SIG-M5 treated with dmso at 0.1 percent for 504 hours (cell line): ENCODE results near the gene RIT2.
"Not testable (repeated sequence)": the region's sequence is repeated elsewhere in the genome, so short reads cannot be mapped to it uniquely, and the experiment has no call there.

Source experiments
- DNase-seq: peaks from one replicate; lab custom pipeline; 2025; ENCODE audit not compliant: unreplicated experiment; lab: John Stamatoyannopoulos, UW

Gene RIT2

DNA sequence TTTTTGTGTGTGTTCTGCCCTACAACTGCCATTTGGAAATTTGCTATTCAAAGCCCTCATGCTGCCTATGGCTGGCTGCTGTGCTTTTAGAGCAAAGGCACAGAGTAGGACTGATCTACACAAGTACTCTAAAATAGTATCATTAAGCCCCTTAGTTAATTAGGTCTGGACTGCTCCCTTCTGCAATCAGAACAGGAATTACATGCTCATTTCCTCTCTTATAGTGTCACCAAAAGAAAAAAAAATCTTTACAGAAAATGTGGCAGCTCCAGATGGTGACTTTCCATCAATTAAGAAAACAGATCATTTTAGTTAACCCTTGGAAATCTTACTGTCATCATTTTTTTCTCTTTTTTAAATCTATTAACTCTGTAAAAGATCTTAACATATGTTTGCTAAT is 337.5 kb downstream of the RIT2 start:
- DNase-seq, result no peak

DNA sequence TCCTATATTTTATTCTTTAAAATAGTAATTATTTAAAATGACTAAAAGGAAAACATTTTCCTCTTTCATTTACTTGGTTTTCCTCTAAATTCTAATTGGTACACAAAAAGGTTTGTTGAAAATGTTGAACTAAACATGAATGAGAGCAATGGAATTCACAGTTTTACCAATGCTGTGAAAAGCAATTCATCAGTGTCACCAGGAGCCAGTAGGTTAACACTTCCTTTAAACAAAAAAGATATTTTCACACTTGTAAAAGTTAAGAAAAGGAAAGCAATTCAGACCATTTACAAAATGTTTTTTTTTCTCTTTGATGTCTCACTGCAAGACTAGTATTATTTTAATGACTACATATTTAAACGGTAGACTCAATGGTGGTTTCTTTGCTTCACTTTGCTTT is 341.6 kb downstream of the RIT2 start:
- DNase-seq, result no peak

DNA sequence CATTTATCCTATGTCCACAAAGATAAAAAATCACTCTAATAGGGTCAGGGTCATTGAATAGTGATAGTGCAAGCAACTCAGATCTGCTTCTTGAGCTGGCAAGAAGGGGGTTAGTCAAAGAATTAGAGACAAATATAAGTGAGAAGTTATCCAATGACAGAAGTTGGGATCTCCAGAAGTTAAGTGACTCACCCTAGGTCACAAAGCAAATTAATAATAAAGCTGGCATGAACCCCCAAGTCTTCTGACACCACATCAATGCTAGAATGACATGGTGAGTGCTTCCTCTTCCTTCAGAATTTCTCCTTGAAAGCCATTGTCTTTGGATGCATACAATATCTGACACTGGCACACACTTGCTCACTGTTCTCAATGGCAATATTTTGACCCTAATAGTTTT is 343.5 kb downstream of the RIT2 start:
- no peak for DNase-seq

DNA sequence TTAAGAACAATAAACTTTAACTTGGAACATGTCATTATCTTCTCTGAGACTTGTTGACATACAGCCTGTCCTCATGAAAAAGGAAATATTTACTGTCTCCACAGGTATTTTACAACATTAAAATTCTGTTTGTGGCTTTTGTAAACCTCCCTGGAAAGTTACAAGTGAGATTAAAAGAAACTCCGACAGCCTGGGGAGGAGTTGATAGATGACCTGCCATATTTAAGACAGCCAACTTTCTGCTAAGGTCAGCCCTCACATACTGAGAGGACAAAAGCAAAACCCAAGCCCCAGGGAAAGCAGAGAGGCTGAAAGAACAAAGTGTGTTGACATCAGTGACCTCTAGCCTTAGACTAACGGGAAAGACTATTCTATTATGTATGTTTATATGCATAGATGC is 350.2 kb downstream of the RIT2 start:
- DNase-seq, result no peak

DNA sequence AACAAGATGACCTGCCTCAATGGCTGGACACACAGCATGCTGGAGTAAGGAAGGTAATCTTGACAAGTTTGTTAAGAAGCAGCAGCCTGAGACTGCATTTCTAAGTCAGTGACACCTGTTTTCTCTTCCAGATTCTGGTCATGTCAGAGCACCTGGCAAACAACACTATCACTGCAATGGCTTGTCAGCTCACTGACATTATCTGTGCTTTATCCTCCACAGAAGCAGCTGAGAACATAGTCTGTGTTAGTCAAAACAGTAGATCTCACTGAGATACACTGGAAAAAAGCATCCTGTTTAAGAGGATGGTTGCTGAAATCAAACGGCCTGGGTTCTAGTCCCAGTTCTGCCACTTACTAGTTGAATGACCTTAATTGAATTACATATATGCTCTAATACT is 355.2 kb downstream of the RIT2 start:
- DNase-seq, result no peak

DNA sequence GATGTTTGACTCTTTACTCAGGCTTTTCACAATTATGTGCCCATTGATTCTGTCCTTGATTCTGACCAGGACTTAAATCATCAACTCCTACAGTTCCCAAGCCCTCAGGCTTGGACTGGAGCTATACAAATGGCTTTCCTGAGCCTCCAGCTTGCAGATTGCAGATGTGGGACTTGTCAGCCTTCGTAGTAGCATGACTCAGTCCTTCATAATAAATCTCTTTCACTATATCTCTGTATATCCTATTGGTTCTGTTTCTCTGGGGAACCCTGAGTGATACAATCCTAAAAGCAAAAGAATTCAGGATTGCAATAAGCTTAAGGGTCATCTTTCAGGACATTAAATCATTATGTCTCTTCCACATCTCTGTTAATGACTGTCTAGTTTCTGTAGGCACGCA is 356.6 kb downstream of the RIT2 start:
- DNase-seq, result no peak

DNA sequence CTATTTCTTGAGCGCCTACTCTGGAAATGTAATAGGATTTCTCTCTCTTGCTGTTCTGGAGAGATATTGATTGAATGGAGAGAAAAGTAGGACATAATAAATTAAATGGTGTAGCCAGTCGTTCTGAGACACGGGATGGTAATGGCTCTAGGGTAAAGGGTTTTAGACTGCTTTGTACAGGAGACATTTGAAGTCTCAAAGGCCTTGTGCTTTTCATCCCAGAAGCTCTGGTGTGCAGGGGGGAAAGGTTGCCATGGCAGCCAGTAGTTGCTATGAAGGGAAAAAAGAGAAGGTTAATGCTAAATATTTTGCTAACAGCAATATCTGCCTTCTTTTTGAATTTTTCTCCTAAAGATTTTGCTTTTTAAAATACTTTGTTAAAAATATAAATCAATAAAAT is 359.3 kb downstream of the RIT2 start:
- DNase-seq, result no peak

DNA sequence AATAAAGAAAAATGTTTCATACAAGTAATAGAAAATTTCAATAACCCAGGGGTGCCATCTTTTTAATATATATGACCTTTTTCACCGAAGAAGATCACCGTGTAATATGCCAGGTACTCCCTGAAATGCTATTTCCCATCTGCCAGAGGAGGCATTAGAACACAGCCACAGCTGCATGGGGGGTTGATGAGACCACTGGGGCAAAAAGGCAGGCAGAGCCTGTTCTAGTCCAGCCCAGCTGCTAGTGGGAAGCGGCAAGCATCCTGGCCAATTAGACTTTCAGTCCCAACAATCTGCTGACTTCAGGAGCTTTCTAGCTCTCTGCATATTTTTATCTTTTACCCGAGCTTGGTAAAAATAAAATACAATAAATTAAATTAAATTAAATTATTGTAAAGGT is 362.6 kb downstream of the RIT2 start:
- no peak for DNase-seq

DNA sequence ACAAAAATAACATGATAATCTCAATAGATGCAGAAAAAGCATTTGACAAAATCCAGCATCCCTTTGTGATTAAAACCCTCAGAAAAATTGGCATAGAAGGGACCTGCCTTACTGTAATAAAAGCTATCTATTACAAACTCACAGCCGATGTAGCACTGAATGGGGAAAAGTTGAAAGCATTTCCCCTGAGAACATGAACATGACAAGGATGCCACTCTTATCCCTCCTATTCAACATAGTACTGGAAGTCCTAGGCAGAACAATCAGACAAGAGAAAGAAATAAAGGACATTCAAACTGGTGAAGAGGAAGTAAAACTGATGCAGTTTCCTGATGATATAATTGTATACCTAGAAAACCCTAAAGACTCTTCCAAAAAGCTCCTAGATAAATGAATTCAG is 368.7 kb downstream of the RIT2 start:
- DNase-seq, result no peak

DNA sequence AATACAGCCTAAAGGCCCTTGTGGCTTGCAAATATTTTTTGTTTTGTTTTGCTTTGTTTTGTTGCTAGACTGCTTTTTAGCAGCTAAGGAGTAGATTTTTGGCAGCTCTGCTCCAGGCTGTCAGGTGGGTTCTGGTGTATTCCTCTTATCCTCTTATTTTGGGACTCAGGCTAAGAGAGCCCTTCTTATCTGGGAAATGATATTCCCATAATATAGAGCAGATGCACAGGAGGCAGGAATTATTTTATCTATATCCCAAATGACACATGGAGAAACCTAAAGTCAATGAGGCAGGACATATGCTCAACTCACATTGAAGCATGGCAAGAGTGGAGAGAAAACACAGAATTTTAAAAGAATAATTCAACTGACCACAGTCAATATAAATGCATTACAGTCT is 369.6 kb downstream of the RIT2 start:
- DNase-seq, result no peak

DNA sequence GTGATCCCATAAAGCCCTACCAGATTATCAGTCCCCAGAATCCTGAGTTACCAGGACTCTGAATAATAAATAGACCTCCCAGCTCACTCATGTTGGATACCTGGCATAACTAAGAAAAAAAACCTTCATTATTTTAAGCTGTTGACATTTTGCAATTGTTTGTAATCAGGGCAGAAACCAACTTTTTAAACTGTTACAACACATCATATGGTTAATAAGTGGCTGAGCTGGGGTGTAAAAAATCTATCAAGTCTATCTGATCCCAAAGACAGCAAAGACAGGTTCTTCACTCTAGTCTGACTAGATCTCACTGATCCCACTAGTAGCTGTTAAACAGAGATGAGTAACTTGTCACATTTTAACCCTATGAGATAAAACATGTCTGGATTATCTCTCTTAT is 370.3 kb downstream of the RIT2 start:
- DNase-seq, result no peak

DNA sequence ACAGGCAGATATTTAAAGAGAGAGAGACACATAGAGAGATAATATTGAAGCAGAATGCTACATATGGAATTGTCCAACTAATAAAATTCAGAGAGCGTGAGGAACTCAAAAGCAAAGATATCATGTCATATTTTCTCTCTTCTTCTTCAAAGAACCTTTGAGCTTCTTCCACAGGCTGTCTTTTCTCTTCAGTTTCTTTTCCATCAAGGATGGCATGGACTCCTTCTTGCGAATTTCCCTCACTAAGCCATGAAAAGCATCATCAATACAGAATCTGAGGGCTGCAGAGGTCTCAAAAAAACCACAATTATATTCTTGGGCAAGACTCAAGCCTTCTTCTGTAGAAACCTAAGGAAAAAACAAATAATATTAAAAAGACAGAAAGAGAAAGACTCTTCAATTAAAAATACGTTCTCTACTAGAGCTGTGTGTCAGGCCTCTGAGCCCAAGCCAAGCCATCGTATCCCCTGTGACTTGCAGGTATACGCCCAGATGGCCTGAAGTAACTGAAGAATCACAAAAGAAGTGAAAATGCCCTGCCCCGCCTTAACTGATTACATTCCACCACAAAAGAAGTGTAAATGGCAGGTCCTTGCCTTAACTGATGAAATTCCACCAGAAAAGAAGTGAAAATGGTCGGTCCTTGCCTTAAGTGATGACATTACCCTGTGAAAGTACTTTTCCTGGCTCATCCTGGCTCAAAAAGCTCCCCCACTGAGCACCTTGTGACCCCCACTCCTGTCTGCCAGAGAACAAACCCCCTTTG is 371.9 kb downstream of the RIT2 start:
- no peak for DNase-seq

DNA sequence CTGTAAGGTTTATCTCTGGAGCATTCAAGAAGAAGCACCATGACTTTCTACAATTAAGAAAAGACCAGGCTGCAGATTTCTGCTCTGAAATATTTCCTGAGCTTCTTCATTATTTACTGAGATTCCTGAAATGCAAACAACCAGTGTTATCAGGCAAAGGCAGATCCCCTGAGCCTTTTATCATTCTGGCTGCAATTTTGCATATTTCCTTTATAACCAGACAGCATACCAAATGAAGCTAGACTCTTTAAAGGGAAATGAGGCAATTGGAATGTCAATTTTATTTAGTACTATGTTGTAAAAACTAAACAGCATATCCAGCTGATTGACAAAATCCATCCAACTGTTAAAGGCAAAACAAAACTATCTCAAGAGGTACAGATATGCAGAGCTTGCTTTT is 372.5 kb downstream of the RIT2 start:
- no peak for DNase-seq

DNA sequence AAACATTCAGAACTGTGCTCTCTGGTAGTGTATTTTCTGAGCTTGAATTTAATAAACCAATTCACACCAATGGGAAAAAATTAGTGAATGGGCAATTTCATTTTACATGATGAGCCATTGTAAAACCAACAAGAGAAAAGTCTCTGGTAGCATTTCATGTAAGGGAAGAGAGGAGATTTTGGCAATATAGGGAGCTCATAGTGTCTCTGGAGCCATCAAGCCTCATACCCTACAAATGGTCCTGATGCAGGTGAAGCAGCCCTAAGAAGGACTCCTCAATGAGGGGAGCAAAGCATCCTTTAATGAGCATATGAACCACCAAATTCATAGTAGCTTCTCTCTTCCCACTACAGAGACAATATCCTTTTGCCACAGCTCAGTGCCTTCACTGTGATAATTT is 373.0 kb downstream of the RIT2 start:
- no peak for DNase-seq

DNA sequence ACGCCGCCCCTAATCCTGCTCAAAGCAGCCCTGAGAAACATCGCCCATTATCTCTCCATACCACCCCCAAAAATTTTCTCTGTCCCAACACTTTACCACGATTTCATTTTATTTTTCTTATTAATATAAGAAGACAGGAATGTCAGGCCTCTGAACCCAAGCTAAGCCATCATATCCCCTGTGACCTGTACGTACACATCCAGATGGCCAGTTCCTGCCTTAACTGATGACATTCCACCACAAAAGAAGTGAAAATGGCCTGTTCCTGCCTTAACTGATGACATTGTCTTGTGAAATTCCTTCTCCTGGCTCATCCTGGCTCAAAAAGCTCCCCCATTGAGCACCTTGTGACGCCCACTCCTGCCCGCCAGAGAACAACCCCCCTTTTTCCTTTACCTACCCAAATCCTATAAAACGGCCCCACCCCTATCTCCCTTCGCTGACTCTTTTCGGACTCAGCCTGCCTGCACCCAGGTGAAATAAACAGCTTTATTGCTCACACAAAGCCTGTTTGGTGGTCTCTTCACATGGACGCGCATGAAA is 373.6 kb downstream of the RIT2 start:
- DNase-seq, result not testable (repeated sequence)

DNA sequence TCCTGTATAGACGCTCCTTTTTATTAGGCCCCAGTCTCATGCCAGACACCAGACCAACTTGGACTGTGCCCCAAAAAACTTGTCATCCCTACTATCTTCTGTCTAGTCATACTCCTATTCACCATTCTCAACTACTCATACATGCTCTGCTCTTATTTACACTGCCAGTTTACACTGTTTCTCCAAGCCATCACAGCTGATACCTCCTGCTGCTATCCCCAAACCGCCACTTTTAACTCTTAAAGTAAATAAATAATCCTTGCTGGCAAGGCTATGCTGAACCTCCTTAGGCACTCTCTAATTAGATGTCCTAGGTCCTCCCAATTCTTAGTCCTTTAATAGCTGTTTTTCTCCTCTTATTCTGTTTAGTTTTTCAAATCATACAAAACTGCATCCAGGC is 374.2 kb downstream of the RIT2 start:
- not testable (repeated sequence) for DNase-seq

DNA sequence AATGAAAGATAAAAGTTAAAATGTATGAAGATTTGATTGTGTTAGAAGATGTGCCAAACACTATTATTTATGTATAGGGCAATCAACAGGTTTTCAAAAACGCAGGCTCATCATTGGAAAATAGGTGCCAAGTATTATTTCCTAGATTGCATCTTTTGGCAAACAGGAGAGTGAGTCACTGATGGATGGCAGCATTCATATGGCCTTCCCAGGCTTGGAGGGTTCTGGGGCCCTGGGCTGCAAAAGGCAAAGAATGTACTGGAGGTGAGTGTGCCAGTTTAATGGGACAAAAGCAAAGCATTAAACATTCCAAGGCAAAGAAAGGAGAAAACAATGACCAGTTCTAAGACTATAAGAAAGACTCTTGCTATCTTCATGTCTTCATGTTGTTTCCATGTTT is 379.4 kb downstream of the RIT2 start:
- no peak for DNase-seq

DNA sequence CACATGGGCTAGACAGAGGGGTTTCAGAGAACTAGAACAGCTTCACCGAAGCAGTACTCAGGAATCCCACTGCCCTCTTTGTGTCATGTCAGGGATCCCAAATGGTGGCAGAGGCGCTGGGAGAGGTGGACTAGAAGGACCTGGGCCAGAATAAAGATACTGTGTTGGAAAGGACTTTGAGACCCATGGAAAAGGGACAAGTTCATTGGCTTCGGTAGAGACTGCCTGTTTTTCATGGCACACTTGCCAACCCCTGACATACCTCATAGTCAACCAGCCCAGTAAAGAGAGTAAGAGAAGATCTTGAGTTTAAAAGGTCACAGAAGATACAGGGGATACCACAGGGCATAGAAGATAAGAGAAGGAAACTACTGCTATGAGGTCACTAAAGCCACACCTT is 381.0 kb downstream of the RIT2 start:
- no peak for DNase-seq

DNA sequence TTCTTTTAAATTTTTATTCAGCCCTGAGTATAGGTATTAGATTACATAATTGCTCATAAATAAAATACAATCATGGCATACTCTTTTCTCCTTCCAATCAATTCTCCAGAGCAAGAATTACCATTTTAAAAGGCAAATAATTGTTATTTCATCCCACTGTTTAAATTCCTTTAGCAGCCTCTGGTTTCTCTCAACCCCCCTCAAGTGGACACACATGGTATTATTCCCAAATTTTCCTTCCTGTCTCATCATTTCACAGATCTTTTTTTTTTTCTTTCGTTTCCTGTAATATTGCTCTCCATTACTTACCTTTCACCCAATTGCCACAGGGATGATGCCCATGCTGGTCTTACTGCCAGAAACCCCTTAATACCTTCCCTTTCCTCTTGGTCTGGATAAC is 385.2 kb downstream of the RIT2 start:
- DNase-seq, result no peak

DNA sequence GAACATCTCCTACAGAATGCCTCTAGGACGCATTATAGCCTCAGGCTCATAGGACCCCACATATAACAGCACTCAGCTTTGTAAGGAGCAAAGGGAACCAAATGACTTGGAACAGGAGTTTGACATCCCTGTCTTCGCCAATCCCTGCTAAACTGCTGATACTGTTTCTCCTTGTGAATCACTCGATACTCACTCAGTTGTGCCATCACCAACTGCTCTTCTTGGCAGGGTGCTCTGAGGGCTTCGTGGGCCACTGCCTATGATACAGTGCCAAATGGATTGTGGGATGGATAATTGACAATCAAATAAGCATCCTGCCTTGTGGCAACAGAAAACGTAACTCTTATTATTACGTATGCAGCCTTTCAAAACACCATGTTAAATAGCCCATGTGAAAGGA is 396.3 kb downstream of the RIT2 start:
- DNase-seq, result no peak

DNA sequence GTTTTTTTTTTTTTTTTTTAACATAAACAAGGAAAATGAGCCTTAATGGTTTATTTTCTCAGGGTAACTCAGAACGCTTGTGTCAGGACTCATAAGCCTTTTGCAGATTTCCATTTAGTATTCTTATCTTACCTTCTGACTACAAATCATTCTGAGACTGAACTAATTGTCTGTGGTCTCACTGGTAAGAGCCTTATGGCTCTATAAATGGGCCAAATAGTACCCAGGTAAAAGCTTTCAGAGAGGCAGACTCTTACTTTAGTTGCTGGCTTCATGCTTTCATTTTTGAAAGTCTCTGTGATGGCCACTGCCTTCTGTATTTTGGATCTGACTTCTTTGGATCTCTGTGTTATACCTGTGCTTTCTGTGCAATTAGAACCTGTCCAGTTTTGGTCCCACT is 403.4 kb downstream of the RIT2 start:
- DNase-seq, result no peak

DNA sequence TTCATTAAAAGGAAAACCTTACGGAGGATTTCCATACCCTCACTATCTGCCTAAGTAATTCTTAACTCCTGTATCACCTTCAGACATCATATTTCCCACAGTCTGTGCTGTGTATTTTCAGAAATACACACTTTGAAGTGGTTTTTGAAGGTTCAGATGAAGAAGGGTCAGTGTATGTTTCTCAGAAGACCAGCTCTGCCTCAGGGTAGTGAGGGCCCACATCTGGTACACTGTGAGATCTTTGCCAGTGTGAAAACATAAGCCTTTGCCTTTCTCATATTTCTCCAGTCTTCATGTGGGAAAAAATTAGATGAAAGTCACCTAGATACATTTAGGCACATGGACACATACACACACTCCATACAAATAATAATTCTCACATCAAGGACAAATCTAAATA is 408.4 kb downstream of the RIT2 start:
- no peak for DNase-seq

DNA sequence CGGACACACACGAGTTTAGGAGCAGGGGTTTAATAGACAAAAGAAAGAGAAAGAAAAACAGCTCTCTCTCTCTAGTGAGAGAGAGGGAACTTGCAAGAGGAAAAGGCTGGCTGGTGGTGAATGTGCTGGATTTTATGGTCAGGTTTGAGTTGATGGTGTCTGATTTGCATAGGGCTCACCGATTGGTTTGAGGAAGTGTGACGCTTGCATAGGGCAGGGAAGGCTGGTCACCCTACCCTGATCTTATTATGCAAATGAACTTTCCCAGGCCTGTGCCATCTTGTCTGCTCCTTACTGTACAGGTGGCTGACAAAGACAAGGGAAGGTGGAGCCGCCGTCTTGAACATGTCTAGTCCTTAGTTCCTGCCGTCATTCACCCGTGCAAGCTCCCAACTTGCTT is 408.9 kb downstream of the RIT2 start:
- DNase-seq, result no peak
